ENCODE data around the gene SLCO2B1. TPM values are rescaled to one million over a fixed set of nuclear protein-coding genes. Genes with fewer than 3 reads are reported as not detected.

SLCO2B1 gene
- total RNA-seq, 1 experiment from 2014 or later = 0.57 TPM

GRCh38 chr11:75118577-75118976 lies 32.3 kb upstream of the SLCO2B1 start:
- CTCF ChIA-PET = no interaction called here
- Mint-ChIP-seq H3K9me3 (peaks cover 63% of the 10 kb centered on the region), H3K36me3 (peaks cover 20% of the 10 kb centered on the region), H3K27ac (no peak overlapping the region), H3K4me1 (no peaks in the 10 kb centered on the region), H3K4me3 (no peak overlapping the region), H3K27me3 (ENCODE audit: low read depth) (peaks cover 30% of the 10 kb centered on the region)
- DNase-seq (ENCODE audit: low spot score) = no peak
- POLR2A ChIA-PET = no interaction called here
- no peak for TF ChIP-seq NR1H2 (CRISPR knock-in tag; IDR thresholded peaks at IDR 0.05)
- no peak for TF ChIP-seq SOX15 (CRISPR knock-in tag; IDR thresholded peaks at IDR 0.05)
- TF ChIP-seq E2F4 (CRISPR knock-in tag; IDR thresholded peaks at IDR 0.05; ENCODE audit: borderline replicate concordance, low read depth) = no peak
- no peak for TF ChIP-seq ATF6 (CRISPR knock-in tag; IDR thresholded peaks at IDR 0.05)
- TF ChIP-seq, protein P1, sequence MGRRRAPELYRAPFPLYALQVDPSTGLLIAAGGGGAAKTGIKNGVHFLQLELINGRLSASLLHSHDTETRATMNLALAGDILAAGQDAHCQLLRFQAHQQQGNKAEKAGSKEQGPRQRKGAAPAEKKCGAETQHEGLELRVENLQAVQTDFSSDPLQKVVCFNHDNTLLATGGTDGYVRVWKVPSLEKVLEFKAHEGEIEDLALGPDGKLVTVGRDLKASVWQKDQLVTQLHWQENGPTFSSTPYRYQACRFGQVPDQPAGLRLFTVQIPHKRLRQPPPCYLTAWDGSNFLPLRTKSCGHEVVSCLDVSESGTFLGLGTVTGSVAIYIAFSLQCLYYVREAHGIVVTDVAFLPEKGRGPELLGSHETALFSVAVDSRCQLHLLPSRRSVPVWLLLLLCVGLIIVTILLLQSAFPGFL (CRISPR knock-in tag; IDR thresholded peaks at IDR 0.05; ENCODE audit: borderline replicate concordance) = no peak
- ATAC-seq = no peak

GRCh38 chr11:75126564-75126963 lies 24.3 kb upstream of the SLCO2B1 start:
- Mint-ChIP-seq H3K36me3 (peaks cover 4% of the 10 kb centered on the region), H3K9me3 (peaks cover 27% of the 10 kb centered on the region), H3K4me1 (no peaks in the 10 kb centered on the region), H3K27ac (no peak overlapping the region), H3K27me3 (ENCODE audit: low read depth) (peaks cover 24% of the 10 kb centered on the region), H3K4me3 (no peak overlapping the region)
- TF ChIP-seq KAT7 (CRISPR knock-in tag; IDR thresholded peaks at IDR 0.05; ENCODE audit: borderline replicate concordance) (no peak), TEAD1 (CRISPR knock-in tag; IDR thresholded peaks at IDR 0.05) (no peak), HMGA2 (CRISPR knock-in tag; IDR thresholded peaks at IDR 0.05) (no peak), CBFB (CRISPR knock-in tag; IDR thresholded peaks at IDR 0.05; ENCODE audit: low read depth) (no peak), ZNF232 (CRISPR knock-in tag; IDR thresholded peaks at IDR 0.05) (no peak), SMAD3 (CRISPR knock-in tag; IDR thresholded peaks at IDR 0.05; ENCODE audit: borderline replicate concordance) (no peak), E2F5 (CRISPR knock-in tag; IDR thresholded peaks at IDR 0.05) (no peak), ESRRA (CRISPR knock-in tag; IDR thresholded peaks at IDR 0.05; ENCODE audit: borderline replicate concordance) (no peak), SOX15 (CRISPR knock-in tag; IDR thresholded peaks at IDR 0.05) (no peak), TP53 (CRISPR knock-in tag; IDR thresholded peaks at IDR 0.05) (no peak)
- TF ChIP-seq, protein P2, sequence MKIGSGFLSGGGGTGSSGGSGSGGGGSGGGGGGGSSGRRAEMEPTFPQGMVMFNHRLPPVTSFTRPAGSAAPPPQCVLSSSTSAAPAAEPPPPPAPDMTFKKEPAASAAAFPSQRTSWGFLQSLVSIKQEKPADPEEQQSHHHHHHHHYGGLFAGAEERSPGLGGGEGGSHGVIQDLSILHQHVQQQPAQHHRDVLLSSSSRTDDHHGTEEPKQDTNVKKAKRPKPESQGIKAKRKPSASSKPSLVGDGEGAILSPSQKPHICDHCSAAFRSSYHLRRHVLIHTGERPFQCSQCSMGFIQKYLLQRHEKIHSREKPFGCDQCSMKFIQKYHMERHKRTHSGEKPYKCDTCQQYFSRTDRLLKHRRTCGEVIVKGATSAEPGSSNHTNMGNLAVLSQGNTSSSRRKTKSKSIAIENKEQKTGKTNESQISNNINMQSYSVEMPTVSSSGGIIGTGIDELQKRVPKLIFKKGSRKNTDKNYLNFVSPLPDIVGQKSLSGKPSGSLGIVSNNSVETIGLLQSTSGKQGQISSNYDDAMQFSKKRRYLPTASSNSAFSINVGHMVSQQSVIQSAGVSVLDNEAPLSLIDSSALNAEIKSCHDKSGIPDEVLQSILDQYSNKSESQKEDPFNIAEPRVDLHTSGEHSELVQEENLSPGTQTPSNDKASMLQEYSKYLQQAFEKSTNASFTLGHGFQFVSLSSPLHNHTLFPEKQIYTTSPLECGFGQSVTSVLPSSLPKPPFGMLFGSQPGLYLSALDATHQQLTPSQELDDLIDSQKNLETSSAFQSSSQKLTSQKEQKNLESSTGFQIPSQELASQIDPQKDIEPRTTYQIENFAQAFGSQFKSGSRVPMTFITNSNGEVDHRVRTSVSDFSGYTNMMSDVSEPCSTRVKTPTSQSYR (CRISPR knock-in tag; IDR thresholded peaks at IDR 0.05) = no peak
- TF ChIP-seq, protein P1 (CRISPR knock-in tag; IDR thresholded peaks at IDR 0.05; ENCODE audit: borderline replicate concordance) = no peak
- ATAC-seq = no peak
- DNase-seq (ENCODE audit: low spot score) = no peak
- ChIA-PET CTCF (interaction anchor here (1.0 kb wide), 1 partner anchor 14 kb away, joined by 3 read pairs; no protein-coding TSS in a partner anchor), POLR2A (no interaction called here)
